Activated CD4-positive, alpha-beta T cell treated with anti-CD3 and anti-CD28 coated beads, Interleukin-2, amount 10 ng/mL, durations not matched to agents 7 days and 5 days (primary cell): ENCODE results near the gene DLK1. TPM values are rescaled to one million over a fixed set of nuclear protein-coding genes. Genes with fewer than 3 reads are reported as not detected.

Experiments used
- CTCF ChIA-PET: fragments of 350-600 bp; sonication (Branson Sonifier 250); formaldehyde crosslinking; loops from one replicate; lab custom pipeline; 2021; ENCODE audit warnings: antibody characterized with exemption; lab: Charles Lee
- POLR2A ChIA-PET: fragments of 350-600 bp; sonication (Branson Sonifier 250); formaldehyde crosslinking; loops from one replicate; lab custom pipeline; 2021; ENCODE audit warnings: antibody characterized with exemption; lab: Charles Lee
- DNase-seq: peaks from one replicate; pipeline ENCODE4 v3.0.0-alpha.2; 2020
- H3K27ac Mint-ChIP-seq: one replicate; pipeline ENCODE4 v1.8.0; 2021; ENCODE audit warnings: mild to moderate bottlenecking, moderate library complexity, mixed read lengths
- H3K27me3 Mint-ChIP-seq: one replicate; pipeline ENCODE4 v1.8.0; 2021; ENCODE audit warnings: mixed read lengths
- H3K36me3 Mint-ChIP-seq: one replicate; pipeline ENCODE4 v1.8.0; 2021; ENCODE audit warnings: low read depth, mixed read lengths
- H3K4me1 Mint-ChIP-seq: one replicate; pipeline ENCODE4 v1.8.0; 2021; ENCODE audit warnings: mixed read lengths
- H3K4me3 Mint-ChIP-seq: one replicate; pipeline ENCODE4 v1.8.0; 2021; ENCODE audit warnings: mild to moderate bottlenecking, moderate library complexity, mixed read lengths
- H3K9me3 Mint-ChIP-seq: one replicate; pipeline ENCODE4 v1.8.0; 2021; ENCODE audit warnings: mixed read lengths
- total RNA-seq, 2 experiments: library from RNA; stranded (reverse); gene quantifications; one replicate each; pipeline ENCODE4 v1.2.3, GENCODE V29; 2021

Gene DLK1
- total RNA-seq, 2 experiments from 2014 or later: not detected

DNA sequence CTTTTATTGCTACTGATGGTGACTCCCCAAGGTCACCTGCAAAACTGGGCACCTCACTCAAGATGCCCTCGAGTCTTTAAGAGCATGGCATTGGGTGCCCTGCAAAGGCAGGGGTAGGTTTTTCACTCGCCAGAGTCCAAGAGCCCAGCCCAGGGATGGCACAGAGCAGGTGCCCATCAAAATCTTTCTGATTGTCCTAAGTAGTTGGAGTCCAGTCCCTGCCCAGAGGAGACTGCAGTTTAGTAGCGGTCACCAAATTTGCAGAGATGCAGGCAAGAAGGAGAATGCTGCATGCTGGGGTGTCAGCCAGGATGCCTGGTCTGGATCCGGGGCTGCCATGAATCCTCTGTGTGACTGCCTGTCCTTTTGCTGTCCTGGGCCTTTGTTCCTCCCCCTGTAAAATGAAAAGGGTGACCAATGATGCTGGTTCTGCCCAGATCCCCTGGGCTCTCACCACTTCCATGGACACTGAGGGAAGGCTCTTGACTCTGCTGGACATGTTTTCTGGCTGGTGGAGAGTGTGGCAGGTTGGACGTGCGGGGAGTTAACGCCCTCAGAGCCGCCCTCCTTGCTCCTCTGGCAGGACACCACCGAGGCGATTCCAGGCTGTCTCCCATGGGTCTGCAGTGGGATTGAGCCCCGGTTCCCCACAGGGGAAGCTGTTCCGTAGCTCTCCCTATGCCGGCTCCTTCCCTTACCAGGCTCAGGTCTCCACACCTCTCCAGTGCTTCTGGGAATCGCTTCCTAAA is 41.3 kb downstream of the DLK1 start:
- no peaks in the 10 kb centered on the region for H3K4me1 Mint-ChIP-seq
- no peak overlapping the region for H3K27ac Mint-ChIP-seq
- H3K4me3 Mint-ChIP-seq: no peak overlapping the region
- no peak for DNase-seq
- H3K36me3 Mint-ChIP-seq: no peaks in the 10 kb centered on the region
- POLR2A ChIA-PET: no interaction called here
- CTCF ChIA-PET: no interaction called here
- H3K9me3 Mint-ChIP-seq: no peaks in the 10 kb centered on the region
- H3K27me3 Mint-ChIP-seq: no peaks in the 10 kb centered on the region

DNA sequence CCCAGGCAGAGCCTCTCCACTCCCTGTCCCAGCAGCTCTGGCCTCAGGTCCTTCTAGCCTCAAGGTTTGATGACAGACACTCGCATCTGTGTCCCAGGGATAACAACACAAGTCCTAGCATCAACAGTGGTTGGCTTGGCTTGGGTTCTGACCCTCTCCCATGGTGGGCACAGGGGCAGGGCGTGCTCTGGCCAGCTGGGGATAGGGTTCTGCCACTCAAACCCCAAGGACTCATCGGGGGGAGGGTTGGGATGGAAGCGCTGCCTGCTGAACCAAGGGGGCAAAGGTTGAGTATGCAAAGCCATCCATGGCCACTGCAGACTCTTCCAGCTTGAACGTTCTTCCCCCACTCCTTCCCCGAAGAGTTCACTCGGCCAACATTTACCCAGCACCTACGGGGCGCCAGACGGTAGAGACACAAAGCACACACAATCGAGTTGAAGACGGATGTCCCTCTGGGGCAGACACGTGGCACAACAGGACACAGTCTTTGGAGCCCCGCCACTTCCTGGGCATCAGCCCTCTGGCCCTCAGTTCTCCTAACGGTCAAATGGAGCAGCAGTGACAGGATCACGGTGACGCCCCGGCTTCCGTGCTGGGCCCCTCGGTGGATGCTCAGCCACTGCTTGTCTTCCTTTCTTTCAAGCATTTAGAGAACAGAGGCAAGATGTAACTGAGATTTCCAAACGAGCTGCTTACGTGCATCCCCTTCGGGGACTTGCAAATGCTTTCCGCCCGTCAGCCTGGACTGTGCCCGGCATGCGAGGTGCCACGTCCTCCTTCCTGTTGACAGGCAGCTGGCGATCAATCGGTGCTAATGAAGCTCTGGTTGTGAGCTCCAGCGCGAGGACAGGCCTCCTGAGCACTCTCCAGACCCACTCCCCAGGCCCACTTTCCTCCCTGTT is 42.6 kb downstream of the DLK1 start:
- Mint-ChIP-seq H3K4me3 (no peak overlapping the region), H3K36me3 (no peaks in the 10 kb centered on the region), H3K27me3 (no peaks in the 10 kb centered on the region), H3K27ac (no peak overlapping the region), H3K4me1 (no peaks in the 10 kb centered on the region), H3K9me3 (no peaks in the 10 kb centered on the region)
- no peak for DNase-seq
- POLR2A ChIA-PET: no interaction called here
- CTCF ChIA-PET: interaction anchor here (0.9 kb wide), 1 partner anchor 9 kb away, joined by 3 read pairs; no protein-coding TSS in a partner anchor

DNA sequence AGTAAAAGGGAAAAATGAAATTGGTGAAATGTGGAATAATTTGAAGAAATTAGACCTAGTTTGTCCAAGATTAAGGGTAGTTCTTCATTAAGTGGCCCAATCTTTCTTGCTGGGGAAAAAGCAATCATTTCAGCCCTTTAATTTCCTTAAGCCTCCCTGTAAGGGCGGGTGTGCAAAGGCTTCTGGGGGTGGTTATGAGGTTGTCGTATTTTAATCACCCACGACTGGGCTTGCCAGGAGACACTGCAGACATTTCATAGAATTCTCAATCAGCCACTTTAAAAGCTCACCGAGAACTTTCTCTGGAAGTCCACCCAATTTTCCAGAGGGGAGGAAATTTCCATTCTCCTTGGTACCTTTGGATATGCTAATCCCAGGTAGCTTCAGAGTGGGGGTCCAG is 43.4 kb downstream of the DLK1 start:
- POLR2A ChIA-PET: no interaction called here
- CTCF ChIA-PET: interaction anchor here (0.9 kb wide), 1 partner anchor 8 kb away, joined by 3 read pairs; no protein-coding TSS in a partner anchor
- Mint-ChIP-seq H3K4me3 (no peak overlapping the region), H3K9me3 (no peaks in the 10 kb centered on the region), H3K27ac (no peak overlapping the region), H3K4me1 (no peaks in the 10 kb centered on the region), H3K27me3 (no peaks in the 10 kb centered on the region), H3K36me3 (no peaks in the 10 kb centered on the region)
- DNase-seq: no peak

DNA sequence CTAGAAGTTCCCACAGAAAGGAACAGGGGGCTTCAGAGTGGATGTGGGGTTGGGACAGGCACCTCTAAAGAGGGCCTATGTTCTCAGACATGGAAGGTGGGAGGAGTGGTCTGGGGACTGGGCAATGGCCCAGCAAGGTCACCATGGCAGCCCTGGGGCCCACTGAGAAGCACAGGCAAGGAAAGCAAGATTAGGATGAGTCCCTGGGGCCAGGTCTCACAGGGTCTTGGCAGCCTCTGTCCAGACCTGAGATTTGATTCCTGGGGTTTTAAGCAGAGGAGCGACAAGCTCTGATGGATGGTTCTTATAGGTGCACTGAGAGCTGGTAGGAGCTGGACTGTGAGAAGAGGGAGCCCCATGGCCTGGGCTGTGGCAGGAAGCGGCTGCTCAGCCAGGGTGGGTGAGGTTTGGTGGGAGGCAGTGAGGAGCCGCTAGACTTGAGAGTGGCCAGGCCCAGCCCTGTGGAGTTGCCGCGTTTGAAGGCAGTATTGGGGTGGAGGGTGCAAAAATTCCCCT is 44.0 kb downstream of the DLK1 start:
- Mint-ChIP-seq H3K9me3 (no peaks in the 10 kb centered on the region), H3K27me3 (no peaks in the 10 kb centered on the region), H3K4me1 (no peaks in the 10 kb centered on the region), H3K27ac (no peak overlapping the region), H3K36me3 (no peaks in the 10 kb centered on the region), H3K4me3 (no peak overlapping the region)
- ChIA-PET POLR2A (no interaction called here), CTCF (no interaction called here)
- no peak for DNase-seq

DNA sequence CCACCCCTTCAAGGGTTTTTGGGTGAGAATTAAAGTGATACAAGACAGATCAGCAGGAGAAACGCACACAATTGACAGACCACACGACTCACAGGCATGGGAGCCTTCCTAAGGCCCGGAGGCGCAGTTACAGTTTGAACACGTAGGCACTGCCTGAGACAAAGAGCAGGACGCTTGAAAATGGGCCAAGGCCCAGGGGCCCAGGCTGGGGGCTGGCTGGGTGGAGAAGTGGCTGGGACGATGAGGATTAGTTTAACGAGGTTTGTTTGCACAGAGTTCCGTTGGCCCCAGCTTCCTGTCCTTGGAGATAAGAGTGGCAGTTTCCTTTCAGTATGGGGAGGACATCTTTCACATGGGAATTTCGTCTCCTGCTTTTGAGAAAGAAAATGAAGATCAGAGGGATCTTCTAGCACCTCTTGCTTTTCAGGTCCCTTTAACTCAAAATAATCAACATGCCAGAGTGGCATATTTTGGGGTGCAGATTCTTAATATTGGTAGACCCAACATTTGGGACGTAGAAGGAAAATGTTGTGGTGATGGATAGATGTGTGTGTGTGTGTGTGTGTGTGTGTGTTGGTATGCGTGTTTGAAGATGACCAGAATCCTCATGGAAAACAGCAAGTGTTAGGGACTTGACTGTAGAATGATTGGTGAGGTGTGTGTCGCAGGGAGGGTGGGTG is 44.6 kb downstream of the DLK1 start:
- Mint-ChIP-seq H3K4me1 (no peaks in the 10 kb centered on the region), H3K4me3 (no peak overlapping the region), H3K27ac (no peak overlapping the region), H3K36me3 (no peaks in the 10 kb centered on the region), H3K27me3 (no peaks in the 10 kb centered on the region), H3K9me3 (no peaks in the 10 kb centered on the region)
- no peak for DNase-seq
- CTCF ChIA-PET: no interaction called here
- POLR2A ChIA-PET: no interaction called here

DNA sequence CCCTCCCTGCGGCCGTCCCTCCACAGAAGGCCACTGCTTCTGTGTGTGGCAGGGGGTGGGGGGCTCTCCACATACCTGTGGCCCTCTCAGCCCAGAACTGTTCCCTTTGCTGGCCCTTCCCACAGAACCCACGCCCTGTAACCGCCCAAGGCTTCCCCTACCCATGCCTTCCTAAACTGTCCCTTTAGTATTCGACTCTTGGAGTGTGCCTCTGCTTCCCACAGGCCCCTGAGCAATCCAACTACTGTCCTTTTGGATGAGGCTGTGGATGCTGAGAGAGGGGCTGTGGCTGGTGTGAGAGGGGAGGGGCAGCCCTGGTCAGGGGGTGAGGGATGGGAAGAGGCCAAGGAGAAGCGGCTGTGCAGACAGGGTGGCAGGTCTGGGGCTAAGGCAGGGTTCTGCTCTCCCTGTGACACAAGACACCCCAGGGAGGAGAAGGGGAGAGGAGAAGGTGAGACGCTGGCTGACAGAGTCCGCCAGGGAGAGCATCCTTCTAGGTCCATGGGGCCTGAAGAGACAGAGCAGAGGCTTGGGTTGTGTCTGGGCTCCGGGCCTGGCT is 46.0 kb downstream of the DLK1 start:
- no peak for DNase-seq
- Mint-ChIP-seq H3K36me3 (no peaks in the 10 kb centered on the region), H3K27ac (no peak overlapping the region), H3K4me1 (no peaks in the 10 kb centered on the region), H3K9me3 (no peaks in the 10 kb centered on the region), H3K27me3 (no peaks in the 10 kb centered on the region), H3K4me3 (no peak overlapping the region)
- ChIA-PET POLR2A (no interaction called here), CTCF (interaction anchor here (0.9 kb wide), 1 partner anchor 113 kb away, joined by 3 read pairs; no protein-coding TSS in a partner anchor)

DNA sequence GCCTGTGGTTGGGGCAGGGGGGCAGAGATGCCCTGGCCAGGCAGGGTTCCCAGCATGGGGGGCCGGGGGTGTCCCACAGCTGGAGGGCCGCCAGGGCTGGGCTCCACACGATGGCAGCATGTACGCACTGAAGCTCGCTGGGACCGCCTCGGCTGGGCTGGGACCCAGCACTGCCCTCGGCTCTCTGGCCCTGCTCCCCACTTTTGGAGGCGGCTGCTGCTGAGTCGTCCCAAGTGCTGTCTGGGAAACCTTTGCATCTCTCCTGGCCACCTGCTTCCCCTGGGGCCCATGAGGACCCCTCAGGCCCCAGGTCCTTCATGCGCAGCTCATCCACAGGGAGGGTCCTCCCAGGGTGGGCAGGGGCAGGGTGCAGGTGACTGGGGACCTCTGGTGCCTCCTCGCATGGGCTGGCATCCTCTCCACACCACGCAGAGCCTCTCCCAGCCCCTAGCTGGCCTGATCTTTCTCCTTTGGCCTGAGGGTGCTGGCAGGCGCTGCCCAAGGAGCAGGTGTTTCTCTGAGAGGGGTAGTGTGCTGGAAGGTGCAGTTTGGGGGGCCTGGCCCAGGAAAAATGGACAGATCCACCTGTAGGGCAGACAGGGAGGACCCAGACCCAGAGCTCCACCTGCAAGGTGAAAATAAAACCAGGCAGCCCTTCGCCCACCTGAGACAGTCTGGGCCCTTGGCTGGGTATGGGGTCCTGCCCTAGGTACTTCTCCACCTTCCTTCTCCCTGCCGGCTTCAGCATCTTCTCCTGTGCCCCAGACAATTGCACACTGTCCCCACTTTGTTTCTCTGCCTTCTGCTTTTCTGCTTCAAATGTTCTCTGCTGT is 46.9 kb downstream of the DLK1 start:
- no peaks in the 10 kb centered on the region for H3K36me3 Mint-ChIP-seq
- ChIA-PET CTCF (interaction anchor here (0.9 kb wide), 1 partner anchor 112 kb away, joined by 3 read pairs; no protein-coding TSS in a partner anchor), POLR2A (no interaction called here)
- H3K27ac Mint-ChIP-seq: no peak overlapping the region
- no peak overlapping the region for H3K4me3 Mint-ChIP-seq
- no peak for DNase-seq
- H3K4me1 Mint-ChIP-seq: no peaks in the 10 kb centered on the region
- no peaks in the 10 kb centered on the region for H3K27me3 Mint-ChIP-seq
- H3K9me3 Mint-ChIP-seq: no peaks in the 10 kb centered on the region

DNA sequence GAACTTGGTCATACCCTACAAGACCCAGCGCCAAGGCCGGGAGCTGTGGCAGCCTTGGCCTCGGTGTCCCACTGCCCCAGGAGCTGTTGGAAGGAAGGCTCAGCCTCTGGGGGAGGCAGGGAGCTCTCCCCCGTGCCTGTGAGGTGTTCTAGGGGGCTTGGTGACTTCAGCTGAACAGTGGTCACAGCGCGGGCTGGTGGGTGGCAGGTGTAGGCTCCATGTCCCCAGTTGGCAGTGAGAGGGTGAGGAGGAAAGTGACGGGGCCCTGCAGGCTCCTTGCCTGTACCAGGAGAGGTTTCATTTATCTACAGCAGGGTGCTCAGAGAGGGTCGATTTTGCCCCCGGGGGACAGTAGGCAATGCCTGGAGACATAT is 47.5 kb downstream of the DLK1 start:
- H3K27ac Mint-ChIP-seq: no peak overlapping the region
- ChIA-PET POLR2A (no interaction called here), CTCF (no interaction called here)
- H3K36me3 Mint-ChIP-seq: no peaks in the 10 kb centered on the region
- DNase-seq: no peak
- no peaks in the 10 kb centered on the region for H3K27me3 Mint-ChIP-seq
- H3K9me3 Mint-ChIP-seq: no peaks in the 10 kb centered on the region
- no peak overlapping the region for H3K4me3 Mint-ChIP-seq
- H3K4me1 Mint-ChIP-seq: no peaks in the 10 kb centered on the region

DNA sequence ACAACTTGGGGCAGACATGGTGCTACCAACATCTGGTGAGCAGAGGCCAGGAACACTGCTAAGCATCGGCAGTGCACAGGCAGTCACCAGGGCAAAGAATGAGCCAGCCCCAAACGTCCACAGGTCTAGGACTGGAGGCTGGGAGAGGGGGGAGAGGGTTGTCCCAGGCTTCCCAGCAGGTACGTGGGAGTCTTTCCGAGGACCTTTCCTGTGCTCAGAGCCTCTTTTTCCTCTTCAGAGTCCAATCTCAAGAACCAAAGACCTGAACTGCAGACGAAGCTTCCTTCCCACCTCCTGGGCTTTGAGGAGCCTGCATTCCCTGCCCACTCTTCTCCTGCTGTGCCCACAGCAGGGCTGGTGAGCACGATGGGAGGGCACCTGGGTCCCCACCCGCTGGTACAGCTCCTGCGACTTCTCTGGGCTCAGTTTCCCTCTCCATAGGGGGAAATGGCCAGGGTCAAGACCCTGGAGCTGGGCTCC is 48.7 kb downstream of the DLK1 start:
- DNase-seq: no peak
- no peaks in the 10 kb centered on the region for H3K27me3 Mint-ChIP-seq
- H3K36me3 Mint-ChIP-seq: no peaks in the 10 kb centered on the region
- no peak overlapping the region for H3K27ac Mint-ChIP-seq
- H3K9me3 Mint-ChIP-seq: no peaks in the 10 kb centered on the region
- no peak overlapping the region for H3K4me3 Mint-ChIP-seq
- ChIA-PET POLR2A (no interaction called here), CTCF (no interaction called here)
- H3K4me1 Mint-ChIP-seq: no peaks in the 10 kb centered on the region

DNA sequence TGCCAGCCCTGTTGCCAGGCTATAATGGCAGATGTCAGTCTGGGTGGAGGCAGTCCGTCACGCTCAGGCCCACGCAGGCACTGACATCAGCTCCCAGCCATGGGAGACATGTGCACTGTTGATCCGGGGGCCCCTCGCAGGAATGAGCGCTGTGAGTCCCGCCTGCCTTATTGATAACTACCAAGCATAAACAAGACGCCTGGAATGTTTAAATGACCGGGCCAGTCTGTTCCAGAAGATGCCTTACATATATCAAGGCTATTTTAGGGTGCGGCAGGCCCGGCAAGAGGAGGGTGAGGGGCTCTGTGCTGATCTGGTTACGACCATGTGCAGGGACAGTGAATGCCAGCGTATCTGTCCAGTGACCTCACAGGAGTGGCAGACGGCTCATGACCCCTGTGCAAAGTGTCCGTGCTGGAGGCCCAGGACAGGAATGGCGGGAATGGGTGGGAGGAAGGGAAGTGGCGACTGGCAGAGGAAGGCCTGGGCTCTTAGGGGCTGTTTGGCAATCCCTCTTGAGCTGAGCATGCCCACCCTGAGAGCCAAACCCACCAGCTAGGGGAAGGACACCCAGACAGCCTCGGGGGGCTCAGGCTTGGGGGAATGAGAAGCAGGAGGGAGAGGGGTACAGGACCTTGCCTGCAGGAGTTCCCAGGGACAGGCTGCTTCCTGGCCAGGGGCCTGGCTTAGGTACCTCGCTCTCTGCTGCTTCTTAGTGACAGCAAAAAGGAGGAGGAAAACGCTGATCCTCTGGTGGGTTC is 49.3 kb downstream of the DLK1 start:
- DNase-seq: no peak
- Mint-ChIP-seq H3K27me3 (no peaks in the 10 kb centered on the region), H3K9me3 (no peaks in the 10 kb centered on the region), H3K27ac (no peak overlapping the region), H3K36me3 (no peaks in the 10 kb centered on the region), H3K4me1 (no peaks in the 10 kb centered on the region), H3K4me3 (no peak overlapping the region)
- ChIA-PET POLR2A (no interaction called here), CTCF (no interaction called here)

DNA sequence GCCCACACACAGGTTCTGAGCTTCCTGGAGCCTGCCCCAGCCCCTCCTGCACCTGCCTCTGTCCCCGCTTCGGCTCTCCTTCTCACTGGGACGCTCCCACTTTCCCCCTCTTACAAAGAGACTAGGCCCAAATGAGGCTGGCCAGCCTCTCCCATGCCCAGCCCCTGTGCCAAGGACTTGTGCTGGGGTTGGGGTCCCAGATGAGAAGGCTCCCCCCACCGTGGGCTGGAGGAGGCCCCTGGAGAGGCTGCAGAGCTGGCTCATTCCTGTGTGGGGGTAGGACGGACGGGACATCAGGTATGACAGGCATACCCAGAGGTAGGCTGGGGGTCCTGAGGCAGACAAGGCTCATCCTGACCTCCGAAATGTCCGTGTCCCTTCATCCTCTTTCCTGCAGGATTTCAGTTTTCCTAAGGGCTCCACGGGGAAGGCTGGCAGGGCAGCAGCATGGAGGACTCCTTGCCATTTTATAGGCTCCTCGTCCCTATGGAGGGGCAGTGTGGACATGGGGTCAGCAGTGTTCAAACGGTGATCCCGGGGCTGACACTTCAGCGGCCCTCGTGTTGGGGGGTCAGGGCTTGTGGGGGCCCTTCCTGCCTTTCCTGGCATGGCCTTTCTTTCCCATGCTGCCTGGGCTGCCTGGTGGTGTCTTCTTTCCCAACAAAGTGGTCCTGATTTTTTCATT is 50.1 kb downstream of the DLK1 start:
- H3K27ac Mint-ChIP-seq: no peak overlapping the region
- no peaks in the 10 kb centered on the region for H3K36me3 Mint-ChIP-seq
- no peaks in the 10 kb centered on the region for H3K27me3 Mint-ChIP-seq
- H3K4me3 Mint-ChIP-seq: no peak overlapping the region
- no peaks in the 10 kb centered on the region for H3K4me1 Mint-ChIP-seq
- ChIA-PET POLR2A (no interaction called here), CTCF (no interaction called here)
- DNase-seq: no peak
- no peaks in the 10 kb centered on the region for H3K9me3 Mint-ChIP-seq
